ENCODE results near the gene NDUFB7. TPM values are rescaled to one million over a fixed set of nuclear protein-coding genes. Genes with fewer than 3 reads are reported as not detected.
"Not testable (repeated sequence)": the region's sequence is repeated elsewhere in the genome, so short reads cannot be mapped to it uniquely, and the experiment has no call there.

Gene NDUFB7
- polyA plus RNA-seq, 1 donor (not counting 4 experiments of a cell fraction or from before 2014, with no cell fraction given): 146 TPM

DNA sequence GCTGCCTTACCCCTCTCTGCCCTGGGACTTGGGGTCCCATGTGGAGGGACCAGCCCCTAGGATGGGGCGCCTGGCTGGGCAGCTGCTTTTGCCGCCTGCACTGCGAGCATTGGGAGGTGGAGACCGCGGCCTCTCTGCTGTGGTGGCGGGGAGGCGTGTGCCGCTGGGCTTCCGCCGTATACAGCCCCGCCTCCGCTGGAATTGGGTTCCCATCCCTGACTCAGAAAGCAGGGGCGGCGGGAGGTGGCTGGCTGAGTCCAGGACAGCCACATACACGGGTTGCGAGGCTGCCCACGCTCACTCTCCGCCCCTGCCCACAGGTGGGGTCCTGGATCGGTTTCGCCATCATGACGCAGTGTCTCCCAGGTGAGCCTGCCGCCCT lies 6.6 kb downstream of the NDUFB7 start:
- Histone ChIP-seq H3K9me3 (ENCODE audit: control insufficient read depth, low read depth, low read length) (no peaks in the 10 kb centered on the region), H3K79me2 (ENCODE audit: control insufficient read depth, insufficient read depth, low read length) (peaks cover 34% of the 10 kb centered on the region), H3K9ac (ENCODE audit: control insufficient read depth, extremely low read depth, insufficient read depth, low read length) (no peak overlapping the region), H3K27ac (ENCODE audit: control insufficient read depth, insufficient read depth, low read length) (no peak overlapping the region), H3K36me3 (ENCODE audit: control insufficient read depth in 2 of 2, extremely low read depth in 1 of 2, insufficient read depth in 2 of 2, low read length in 2 of 2) (peaks cover 7 to 16% of the 10 kb centered on the region in 2 experiments), H3K4me2 (ENCODE audit: control insufficient read depth, extremely low read depth, insufficient read depth, low read depth, low read length) (no peak overlapping the region), H4K20me1 (ENCODE audit: control insufficient read depth, extremely low read depth, insufficient read depth, low read length) (no peaks in the 10 kb centered on the region), H3K9me1 (ENCODE audit: control insufficient read depth, extremely low read depth, insufficient read depth, low read length) (no peaks in the 10 kb centered on the region), H3K4me3 (ENCODE audit: control insufficient read depth in 2 of 3, extremely low read depth in 1 of 3, insufficient read depth in 2 of 3, low read depth in 1 of 3, low read length in 3 of 3) (no peak overlapping the region), H3K27me3 (ENCODE audit: control insufficient read depth, extremely low read depth, insufficient read depth, low read length) (no peaks in the 10 kb centered on the region), H2AFZ (ENCODE audit: control insufficient read depth, low read length) (no peak overlapping the region), H3K4me1 (ENCODE audit: control insufficient read depth, extremely low read depth, insufficient read depth, low read length) (peaks cover 27% of the 10 kb centered on the region)
- FAIRE-seq (no peak), DNase-seq (ENCODE audit: low read depth, low spot score) (no peak)
- dilution Hi-C loops (cut with MboI; ENCODE audit: extremely low pct_ligation_motif_present, low sequenced_read_pairs): no loop called here
- TF ChIP-seq CTCF (optimal IDR thresholded peaks at IDR 0.05 in 1 of 3, IDR thresholded peaks at IDR 0.05 in 1 of 3, conservative IDR thresholded peaks at IDR 0.05 in 1 of 3; ENCODE audit: extremely low read depth in 1 of 3, insufficient read depth in 2 of 3, low read length in 3 of 3) (no peak), EZH2 (IDR thresholded peaks at IDR 0.05; ENCODE audit: low read length) (no peak)

DNA sequence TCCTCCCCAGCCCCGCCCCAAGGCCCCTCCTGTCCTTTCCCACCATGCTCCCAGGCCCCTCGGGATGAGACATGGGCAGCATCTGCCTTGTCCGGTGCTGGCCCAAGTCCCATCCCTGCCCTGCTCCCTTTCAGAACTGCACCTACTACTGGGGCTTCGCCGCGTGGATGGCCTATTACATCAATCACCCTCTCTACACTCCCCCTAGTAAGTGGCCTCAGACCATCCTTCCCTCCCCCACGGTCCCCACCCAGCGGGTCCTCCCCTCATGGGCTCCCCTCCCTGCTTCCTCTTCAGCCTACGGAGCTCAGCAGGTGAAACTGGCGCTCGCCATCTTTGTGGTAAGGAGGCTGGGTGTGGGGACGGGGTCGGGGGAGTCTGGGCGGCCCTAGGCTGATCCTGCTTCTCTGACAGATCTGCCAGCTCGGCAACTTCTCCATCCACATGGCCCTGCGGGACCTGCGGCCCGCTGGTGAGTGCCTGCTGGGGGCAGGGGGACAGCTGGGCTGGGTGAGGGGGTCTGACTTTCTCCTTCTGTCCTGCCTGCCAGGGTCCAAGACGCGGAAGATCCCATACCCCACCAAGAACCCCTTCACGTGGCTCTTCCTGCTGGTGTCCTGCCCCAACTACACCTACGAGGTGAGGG lies 7.1 kb downstream of the NDUFB7 start:
- H3K4me3 ChIP-seq (ENCODE audit: control insufficient read depth in 2 of 3, extremely low read depth in 1 of 3, insufficient read depth in 2 of 3, low read depth in 1 of 3, low read length in 3 of 3); H4K20me1 ChIP-seq (ENCODE audit: control insufficient read depth, extremely low read depth, insufficient read depth, low read length); H3K4me2 ChIP-seq (ENCODE audit: control insufficient read depth, extremely low read depth, insufficient read depth, low read depth, low read length); dilution Hi-C loops (cut with MboI; ENCODE audit: extremely low pct_ligation_motif_present, low sequenced_read_pairs); H3K9me1 ChIP-seq (ENCODE audit: control insufficient read depth, extremely low read depth, insufficient read depth, low read length); H3K9me3 ChIP-seq (ENCODE audit: control insufficient read depth, low read depth, low read length); DNase-seq (ENCODE audit: low read depth, low spot score); H3K27me3 ChIP-seq (ENCODE audit: control insufficient read depth, extremely low read depth, insufficient read depth, low read length); FAIRE-seq; H3K9ac ChIP-seq (ENCODE audit: control insufficient read depth, extremely low read depth, insufficient read depth, low read length); H2AFZ ChIP-seq (ENCODE audit: control insufficient read depth, low read length); H3K27ac ChIP-seq (ENCODE audit: control insufficient read depth, insufficient read depth, low read length): not testable (repeated sequence)
- peaks cover 36% of the 10 kb centered on the region for H3K79me2 ChIP-seq (ENCODE audit: control insufficient read depth, insufficient read depth, low read length)
- H3K36me3 ChIP-seq (ENCODE audit: control insufficient read depth in 2 of 2, extremely low read depth in 1 of 2, insufficient read depth in 2 of 2, low read length in 2 of 2): peaks cover 7 to 16% of the 10 kb centered on the region in 2 experiments
- peaks cover 31% of the 10 kb centered on the region for H3K4me1 ChIP-seq (ENCODE audit: control insufficient read depth, extremely low read depth, insufficient read depth, low read length)

All from keratinocyte (primary cell).